GM18909 (cell line): ENCODE data around the gene KISS1.

Experiments used
- ATAC-seq: cut with Tn5 transposase; IDR thresholded peaks from one replicate; pipeline ENCODE4 v1.9.1; 2021; ENCODE audit warnings: mild to moderate bottlenecking; ENCODE audit not compliant: unreplicated experiment, poor library complexity

The KISS1 gene

GRCh38 chr1:204143276-204144041 lies 52.8 kb downstream of the KISS1 start:
- ATAC-seq, result no peak

DNA sequence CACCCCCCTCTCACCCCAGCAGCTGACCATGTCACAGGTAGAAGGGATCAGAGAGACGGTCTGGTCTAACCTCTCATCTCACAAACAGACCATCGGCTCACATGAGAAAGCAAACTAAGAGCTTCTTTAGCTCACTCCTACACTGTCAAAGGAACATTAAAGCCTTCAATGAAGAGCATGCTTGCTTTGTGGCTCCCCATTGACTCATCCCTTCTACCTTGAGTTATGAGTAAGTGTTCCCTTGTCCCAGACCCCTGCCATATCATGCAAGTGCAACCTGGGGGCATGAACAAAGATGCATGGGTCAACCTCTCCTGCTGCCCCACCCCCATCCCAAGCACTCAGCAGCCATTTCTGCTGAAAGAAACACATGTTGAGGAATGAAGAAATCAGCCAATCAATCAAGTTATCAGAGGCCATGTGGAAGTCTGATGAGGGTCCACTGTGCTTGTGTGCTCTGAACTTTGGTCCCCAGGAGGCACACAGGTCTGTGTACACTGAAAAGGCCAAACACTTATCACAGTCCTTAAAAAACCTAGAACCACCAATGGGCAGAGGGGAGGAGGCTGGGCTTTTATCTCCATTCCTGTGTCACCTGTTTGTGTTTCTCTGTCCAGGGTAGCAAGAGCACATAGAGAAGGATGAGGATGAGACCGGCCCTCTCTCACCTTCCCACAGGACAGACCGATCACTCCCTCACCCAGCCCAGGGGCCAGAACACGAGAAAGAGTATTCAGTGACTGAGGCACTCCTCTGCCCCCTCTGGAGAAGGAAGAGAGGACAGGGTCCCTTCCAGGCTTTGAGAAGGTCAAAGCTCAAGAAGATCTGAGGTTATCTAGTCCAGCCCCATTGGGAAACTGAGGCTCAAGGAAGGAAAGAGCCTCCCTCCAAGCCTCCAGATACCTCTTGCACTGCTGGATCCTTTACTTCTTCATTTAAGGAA lies 54.0 kb downstream of the KISS1 start:
- ATAC-seq, result no peak

DNA sequence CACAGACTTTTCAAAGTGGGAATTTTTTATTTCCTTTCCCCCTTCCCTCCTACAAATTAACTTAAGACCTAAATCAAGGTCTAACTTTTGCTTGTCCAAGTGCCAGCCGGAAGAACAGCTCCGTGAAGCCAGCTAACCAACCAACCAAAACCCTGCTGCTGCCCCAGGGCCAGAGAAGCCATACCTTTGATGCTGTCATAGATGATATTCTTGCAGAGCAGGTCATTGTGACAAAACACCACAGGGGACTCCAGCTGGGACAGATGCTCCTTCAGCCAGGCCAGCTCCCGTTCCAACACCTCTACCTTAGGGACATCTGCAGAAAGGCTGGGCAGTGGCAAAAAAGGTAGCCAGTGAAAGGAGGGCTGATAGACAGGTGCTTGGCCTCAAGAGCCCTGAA lies 55.2 kb downstream of the KISS1 start:
- no peak for ATAC-seq
